Activated naive CD8-positive, alpha-beta T cell treated with anti-CD3 and anti-CD28 coated beads, Interleukin-2, amount 10 ng/mL, durations not matched to agents 7 days and 5 days (primary cell): ENCODE data around the gene CSH2. TPM values are rescaled to one million over a fixed set of nuclear protein-coding genes. Genes with fewer than 3 reads are reported as not detected.
A peak's percentile ranks its signal among the peaks of the same experiment; 100 is the strongest.
"Not testable (repeated sequence)": the region's sequence is repeated elsewhere in the genome, so short reads cannot be mapped to it uniquely, and the experiment has no call there.

Experiments
- ATAC-seq: fragments of 150-1000 bp; cut with Tn5 transposase; one replicate; pipeline ENCODE4 v1.10.0; 2021; ENCODE audit warnings: low read depth, moderate library complexity
- POLR2A ChIA-PET: fragments of 350-600 bp; sonication (Branson Sonifier 250); formaldehyde crosslinking; loops from one replicate; lab custom pipeline; 2021; ENCODE audit warnings: antibody characterized with exemption; lab: Charles Lee
- DNase-seq: peaks from one replicate; pipeline ENCODE4 v3.0.0; 2021
- H3K27ac Mint-ChIP-seq: one replicate; pipeline ENCODE4 v1.8.0; 2022; ENCODE audit warnings: mild to moderate bottlenecking, mixed read lengths
- H3K27me3 Mint-ChIP-seq: one replicate; pipeline ENCODE4 v1.8.0; 2022; ENCODE audit warnings: mild to moderate bottlenecking, moderate library complexity, mixed read lengths
- H3K36me3 Mint-ChIP-seq: one replicate; pipeline ENCODE4 v1.8.0; 2021; ENCODE audit warnings: mild to moderate bottlenecking, mixed read lengths
- H3K4me1 Mint-ChIP-seq: one replicate; pipeline ENCODE4 v1.8.0; 2021; ENCODE audit warnings: mixed read lengths
- H3K4me3 Mint-ChIP-seq: one replicate; pipeline ENCODE4 v1.8.0; 2022; ENCODE audit warnings: mild to moderate bottlenecking, moderate library complexity, mixed read lengths
- H3K9me3 Mint-ChIP-seq: one replicate; pipeline ENCODE4 v1.8.0; 2021; ENCODE audit warnings: mixed read lengths
- total RNA-seq, 2 experiments: library from RNA; stranded (reverse); gene quantifications; one replicate each; pipeline ENCODE4 v1.2.3, GENCODE V29; 2021

Gene CSH2
- total RNA-seq, 2 experiments from 2014 or later: not detected

DNA sequence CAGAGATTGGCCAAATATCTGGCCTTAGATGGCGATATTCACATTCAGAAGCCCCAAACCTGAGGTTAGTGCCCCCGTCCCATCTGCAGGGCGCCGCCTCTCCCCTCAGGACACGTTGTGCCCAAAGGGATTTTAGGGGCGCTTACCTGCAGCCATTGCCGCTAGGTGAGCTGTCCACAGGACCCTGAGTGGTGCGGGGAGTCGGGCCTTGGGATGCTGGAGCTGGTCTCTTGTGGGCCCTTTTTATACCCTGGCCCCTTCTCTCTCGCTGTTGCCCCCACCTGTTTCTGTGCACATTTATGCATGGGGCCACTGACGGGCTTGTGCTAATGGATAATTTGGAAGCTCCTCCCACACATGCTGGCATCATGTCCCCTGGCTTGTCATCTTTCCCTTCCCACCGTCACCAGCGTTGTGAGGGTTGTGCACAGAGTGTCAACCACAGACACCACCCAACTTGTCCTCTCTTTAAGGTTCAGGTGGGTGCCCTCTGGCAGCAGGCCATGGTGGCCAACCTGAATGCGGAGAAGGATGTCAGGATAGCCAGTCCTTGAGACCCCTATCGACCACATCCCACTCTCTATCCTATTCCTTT is 37.7 kb upstream of the CSH2 start, which contains the start of gene CSHL1:
CSHL1 (minus strand) TSS at position 218 of the 595 bp plus-strand sequence; CDS start at position 156, 62 bp downstream.
- Mint-ChIP-seq H3K27me3 (peaks cover 7% of the 10 kb centered on the region), H3K36me3 (no peaks in the 10 kb centered on the region), H3K27ac (no peak within 1 kb of the TSS), H3K4me3 (no peak within 1 kb of the TSS), H3K4me1 (no peaks in the 10 kb centered on the region), H3K9me3 (no peaks in the 10 kb centered on the region)
- ATAC-seq (no peak), DNase-seq (no peak)
- POLR2A ChIA-PET: no interaction called here

DNA sequence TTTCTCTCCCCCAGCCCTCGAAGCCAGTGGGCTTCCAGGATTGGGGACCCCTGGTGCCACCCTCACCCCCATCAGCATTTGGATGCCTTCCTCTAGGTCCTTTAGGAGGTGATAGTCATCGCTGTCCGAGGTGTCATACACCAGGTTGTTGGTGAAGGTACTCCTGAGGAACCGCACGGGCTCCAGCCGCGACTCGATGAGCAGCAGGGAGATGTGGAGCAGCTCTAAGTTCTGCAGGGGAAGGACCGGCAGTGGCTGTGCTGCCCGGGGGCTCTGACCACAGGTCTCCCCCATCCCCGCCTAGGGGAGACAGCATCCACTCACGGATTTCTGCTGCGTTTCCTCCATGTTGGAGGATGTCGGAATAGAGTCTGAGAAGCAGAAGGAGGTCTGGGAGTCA is 36.6 kb upstream of the CSH2 start:
- no peaks in the 10 kb centered on the region for H3K4me1 Mint-ChIP-seq
- peaks cover 10% of the 10 kb centered on the region for H3K27me3 Mint-ChIP-seq
- H3K27ac Mint-ChIP-seq: no peak overlapping the region
- no peak overlapping the region for H3K4me3 Mint-ChIP-seq
- H3K9me3 Mint-ChIP-seq: no peaks in the 10 kb centered on the region
- POLR2A ChIA-PET: no interaction called here
- no peaks in the 10 kb centered on the region for H3K36me3 Mint-ChIP-seq
- DNase-seq (no peak), ATAC-seq (no peak)

DNA sequence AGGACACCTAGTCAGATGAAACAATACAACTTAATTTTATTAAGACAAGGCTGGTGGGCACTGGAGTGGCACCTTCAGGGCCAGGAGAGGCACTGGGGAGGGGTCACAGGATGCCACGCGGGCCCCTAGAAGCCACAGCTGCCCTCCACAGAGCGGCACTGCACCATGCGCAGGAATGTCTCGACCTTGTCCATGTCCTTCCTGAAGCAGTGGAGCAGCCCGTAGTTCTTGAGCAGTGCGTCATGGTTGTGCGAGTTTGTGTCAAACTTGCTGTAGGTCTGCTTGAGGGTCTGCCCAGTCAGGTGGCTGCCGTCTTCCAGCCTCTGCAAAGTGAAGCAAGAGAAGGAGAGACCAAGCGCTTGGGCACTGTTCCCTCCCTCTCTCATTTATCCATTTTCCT is 36.1 kb upstream of the CSH2 start:
- H3K9me3 Mint-ChIP-seq, H3K36me3 Mint-ChIP-seq, H3K4me1 Mint-ChIP-seq, H3K4me3 Mint-ChIP-seq, DNase-seq, ATAC-seq, H3K27ac Mint-ChIP-seq, POLR2A ChIA-PET: not testable (repeated sequence)
- H3K27me3 Mint-ChIP-seq: peaks cover 10% of the 10 kb centered on the region

DNA sequence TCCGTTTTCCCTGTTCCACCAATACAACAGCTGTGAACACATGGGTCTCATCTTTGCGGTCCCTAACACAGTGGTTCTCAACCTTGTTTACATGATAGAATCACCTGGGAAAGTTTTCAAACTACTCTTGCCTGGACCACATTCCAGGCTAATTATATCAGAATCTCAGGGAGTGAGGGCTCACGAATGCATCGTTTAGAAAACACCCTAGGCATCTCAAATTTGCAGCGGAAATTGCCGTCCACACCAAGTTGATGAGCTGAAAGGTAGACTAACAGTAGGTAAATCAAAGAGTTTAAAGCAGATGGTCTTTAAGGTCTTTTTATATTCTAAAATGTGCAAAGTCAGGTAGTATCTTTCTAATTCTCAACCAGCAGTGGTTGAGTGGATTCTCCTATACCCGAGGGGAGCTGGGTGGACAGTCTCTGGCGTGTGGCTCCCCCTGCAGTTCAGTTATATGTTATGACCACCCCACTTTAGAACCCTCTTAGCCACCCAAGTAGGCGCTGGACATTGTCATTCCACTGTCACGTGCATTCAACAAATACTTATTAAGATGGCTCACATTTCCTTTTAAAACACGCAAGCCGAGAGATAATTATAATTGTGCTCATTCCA is 33.8 kb upstream of the CSH2 start:
- H3K27me3 Mint-ChIP-seq, H3K4me3 Mint-ChIP-seq, H3K27ac Mint-ChIP-seq, H3K36me3 Mint-ChIP-seq, H3K9me3 Mint-ChIP-seq, POLR2A ChIA-PET, DNase-seq, H3K4me1 Mint-ChIP-seq: not testable (repeated sequence)
- peak; percentile 57 for ATAC-seq

DNA sequence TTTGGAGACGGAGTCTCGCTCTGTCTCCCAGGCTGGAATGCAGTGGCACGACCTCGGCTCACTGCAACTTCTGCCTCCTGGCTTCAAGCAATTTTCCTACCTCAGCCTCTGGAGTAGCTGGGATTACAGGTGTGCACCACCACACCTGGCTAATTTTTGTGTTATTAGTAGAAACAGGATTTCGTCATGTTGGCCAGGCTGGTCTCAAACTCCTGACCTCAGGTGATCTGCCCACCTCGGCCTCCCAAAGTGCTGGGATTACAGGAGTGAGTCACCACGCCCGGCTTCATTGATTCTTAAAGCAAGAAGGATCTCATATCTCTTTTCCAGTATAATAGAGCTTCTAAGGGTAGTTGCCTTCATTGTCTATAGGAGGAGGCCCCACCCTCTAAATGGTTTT is 31.3 kb upstream of the CSH2 start:
- not testable (repeated sequence) for H3K36me3 Mint-ChIP-seq, H3K4me1 Mint-ChIP-seq, H3K9me3 Mint-ChIP-seq, ATAC-seq, H3K27ac Mint-ChIP-seq, H3K4me3 Mint-ChIP-seq, DNase-seq
- POLR2A ChIA-PET: interaction anchor here (0.7 kb wide), 1 partner anchor 25 kb away, joined by 5 read pairs; no protein-coding TSS in a partner anchor
- H3K27me3 Mint-ChIP-seq: peaks cover 15% of the 10 kb centered on the region

DNA sequence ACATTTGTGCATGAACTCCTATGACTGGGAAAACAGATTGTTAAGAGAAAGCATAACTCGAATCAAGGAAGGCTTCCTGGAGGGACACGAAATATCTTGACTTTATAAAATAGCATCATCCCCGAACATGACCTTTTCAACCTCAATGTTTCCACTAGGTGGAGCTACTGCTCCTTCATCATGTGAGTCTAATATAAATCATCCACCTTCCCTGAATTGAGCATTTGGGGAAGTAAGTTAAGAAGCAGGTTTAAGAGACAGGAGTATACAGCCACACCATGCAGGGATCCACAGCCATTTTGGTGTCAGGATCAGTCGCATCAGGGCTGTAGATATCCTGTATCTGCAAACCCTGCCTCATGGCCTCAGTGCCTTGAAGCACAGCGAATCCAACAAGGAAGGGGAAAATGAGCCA is 30.3 kb upstream of the CSH2 start:
- H3K9me3 Mint-ChIP-seq, POLR2A ChIA-PET, H3K27ac Mint-ChIP-seq, H3K36me3 Mint-ChIP-seq, H3K4me3 Mint-ChIP-seq, DNase-seq, H3K4me1 Mint-ChIP-seq: not testable (repeated sequence)
- peak; percentile 55 for ATAC-seq
- peaks cover 15% of the 10 kb centered on the region for H3K27me3 Mint-ChIP-seq

- H3K27me3 Mint-ChIP-seq: peaks cover 15% of the 10 kb centered on the region
- not testable (repeated sequence) for H3K9me3 Mint-ChIP-seq, H3K4me3 Mint-ChIP-seq, H3K36me3 Mint-ChIP-seq, H3K4me1 Mint-ChIP-seq, DNase-seq, H3K27ac Mint-ChIP-seq, ATAC-seq
- POLR2A ChIA-PET: interaction anchor here (0.8 kb wide), 1 partner anchor 92 kb away, joined by 3 read pairs; no protein-coding TSS in a partner anchor
Measured at GRCh38 chr17:63901971-63902370, 28.5 kb upstream of the CSH2 start.

DNA sequence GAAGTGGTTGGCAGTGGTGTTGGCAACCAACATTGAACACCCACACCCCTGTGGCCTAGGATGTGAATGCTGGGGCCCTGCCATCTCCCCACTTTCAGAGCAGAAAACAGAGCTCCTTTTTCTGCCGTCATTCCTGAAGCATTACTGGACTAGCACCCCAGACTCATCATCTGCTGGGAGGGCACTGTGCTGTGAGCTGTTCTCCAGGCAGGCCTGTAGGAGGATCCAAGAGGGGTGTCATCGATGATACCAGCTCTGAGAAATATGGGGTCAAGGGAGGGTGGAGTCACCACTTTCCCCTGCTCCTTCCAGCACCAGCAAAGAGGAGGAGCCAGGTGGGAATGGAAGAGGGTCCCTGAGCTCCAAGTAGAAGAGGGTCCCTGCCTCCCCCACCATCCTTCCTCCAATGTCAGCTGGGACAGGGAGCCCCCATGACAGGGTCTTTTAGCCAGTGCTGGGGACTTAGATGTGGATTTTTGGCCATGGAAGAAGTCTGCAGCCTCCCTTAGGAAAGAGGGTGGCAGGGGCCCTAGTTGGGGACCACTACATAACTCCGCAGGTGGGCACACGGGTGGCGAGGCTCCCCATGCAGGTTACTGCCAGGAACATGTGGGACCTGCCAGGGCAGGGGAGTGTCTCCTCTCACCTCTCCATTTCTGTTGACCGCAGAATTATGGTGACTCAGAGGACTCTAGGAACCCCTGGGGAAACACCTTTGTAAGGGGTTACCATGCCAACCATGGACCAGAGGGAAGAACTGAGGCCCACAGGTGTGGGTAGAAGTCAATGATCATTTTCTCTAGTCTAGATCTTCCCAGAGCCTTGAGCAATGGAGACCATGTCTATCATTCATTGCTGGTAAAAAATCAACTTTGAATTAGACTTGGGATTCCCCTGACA is 25.7 kb upstream of the CSH2 start:
- H3K9me3 Mint-ChIP-seq, DNase-seq, H3K36me3 Mint-ChIP-seq, H3K4me3 Mint-ChIP-seq, H3K27ac Mint-ChIP-seq, POLR2A ChIA-PET, ATAC-seq, H3K4me1 Mint-ChIP-seq: not testable (repeated sequence)
- peaks cover 17% of the 10 kb centered on the region for H3K27me3 Mint-ChIP-seq

- H3K4me3 Mint-ChIP-seq, ATAC-seq: not testable (repeated sequence)
Measured at GRCh38 chr17:63896524-63897354, 23.3 kb upstream of the CSH2 start, which contains the start of gene CSH1. Gene CSH1 (minus strand): TSS chr17:63896574. CDS start chr17:63896511, 63 bp downstream.

GRCh38 chr17:63894821-63895220 is 21.3 kb upstream of the CSH2 start:
- POLR2A ChIA-PET, H3K36me3 Mint-ChIP-seq, H3K9me3 Mint-ChIP-seq, H3K4me1 Mint-ChIP-seq, ATAC-seq, H3K27ac Mint-ChIP-seq, DNase-seq, H3K4me3 Mint-ChIP-seq: not testable (repeated sequence)
- H3K27me3 Mint-ChIP-seq: peaks cover 22% of the 10 kb centered on the region

More at GRCh38 chr17:63896524-63897354, 23.3 kb upstream of the CSH2 start, which contains the start of gene CSH1:
- H3K4me1 Mint-ChIP-seq, DNase-seq, H3K27ac Mint-ChIP-seq, H3K9me3 Mint-ChIP-seq, H3K36me3 Mint-ChIP-seq, POLR2A ChIA-PET: not testable (repeated sequence)
- peaks cover 29% of the 10 kb centered on the region for H3K27me3 Mint-ChIP-seq

GRCh38 chr17:63894021-63894420 is 20.5 kb upstream of the CSH2 start:
- DNase-seq, H3K4me3 Mint-ChIP-seq, H3K9me3 Mint-ChIP-seq, ATAC-seq, POLR2A ChIA-PET, H3K36me3 Mint-ChIP-seq, H3K27ac Mint-ChIP-seq, H3K4me1 Mint-ChIP-seq: not testable (repeated sequence)
- peaks cover 23% of the 10 kb centered on the region for H3K27me3 Mint-ChIP-seq

DNA sequence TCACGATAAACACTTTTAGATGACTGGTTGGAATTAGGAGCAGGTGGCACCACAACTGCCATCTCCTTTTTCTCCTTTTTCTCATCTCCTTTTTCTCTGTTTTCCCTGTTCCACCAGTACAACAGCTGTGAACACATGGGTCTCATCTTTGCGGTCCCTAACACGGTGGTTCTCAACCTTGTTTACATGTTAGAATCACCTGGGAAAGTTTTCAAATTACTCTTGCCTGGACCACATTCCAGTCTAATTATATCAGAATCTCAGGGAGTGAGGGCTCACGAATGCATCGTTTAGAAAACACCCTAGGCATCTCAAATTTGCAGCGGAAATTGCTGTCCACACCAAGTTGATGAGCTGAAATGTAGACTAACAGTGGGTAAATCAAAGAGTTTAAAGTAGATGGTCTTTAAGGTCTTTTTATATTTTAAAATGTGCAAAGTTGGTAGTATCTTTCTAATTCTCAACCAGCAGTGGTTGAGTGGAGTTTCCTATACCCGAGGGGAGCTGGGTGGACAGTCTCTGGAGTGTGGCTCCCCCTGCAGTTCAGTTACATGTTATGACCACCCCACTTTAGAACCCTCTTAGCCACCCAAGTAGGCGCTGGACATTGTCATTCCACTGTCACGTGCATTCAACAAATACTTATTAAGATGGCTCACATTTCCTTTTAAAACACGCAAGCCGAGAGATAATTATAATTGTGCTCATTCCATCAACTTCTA is 19.0 kb upstream of the CSH2 start:
- H3K9me3 Mint-ChIP-seq, H3K4me3 Mint-ChIP-seq, ATAC-seq, DNase-seq, POLR2A ChIA-PET, H3K36me3 Mint-ChIP-seq, H3K27ac Mint-ChIP-seq, H3K4me1 Mint-ChIP-seq: not testable (repeated sequence)
- peaks cover 25% of the 10 kb centered on the region for H3K27me3 Mint-ChIP-seq
